Measurements from ENCODE around the gene KCNQ5. TPM values are rescaled to one million over a fixed set of nuclear protein-coding genes. Genes with fewer than 3 reads are reported as not detected.

KCNQ5 gene
- total RNA-seq, 4 donors from 2014 or later, result 0.14 to 1.2 (median 0.48) TPM; not detected in 1

- no peak for DNase-seq
- TF ChIP-seq POLR2A (IDR thresholded peaks at IDR 0.05) (no peak), EP300 (IDR thresholded peaks at IDR 0.05; ENCODE audit: low read depth) (no peak), POLR2AphosphoS5 (IDR thresholded peaks at IDR 0.05) (no peak)
- TF ChIP-seq, protein P1, sequence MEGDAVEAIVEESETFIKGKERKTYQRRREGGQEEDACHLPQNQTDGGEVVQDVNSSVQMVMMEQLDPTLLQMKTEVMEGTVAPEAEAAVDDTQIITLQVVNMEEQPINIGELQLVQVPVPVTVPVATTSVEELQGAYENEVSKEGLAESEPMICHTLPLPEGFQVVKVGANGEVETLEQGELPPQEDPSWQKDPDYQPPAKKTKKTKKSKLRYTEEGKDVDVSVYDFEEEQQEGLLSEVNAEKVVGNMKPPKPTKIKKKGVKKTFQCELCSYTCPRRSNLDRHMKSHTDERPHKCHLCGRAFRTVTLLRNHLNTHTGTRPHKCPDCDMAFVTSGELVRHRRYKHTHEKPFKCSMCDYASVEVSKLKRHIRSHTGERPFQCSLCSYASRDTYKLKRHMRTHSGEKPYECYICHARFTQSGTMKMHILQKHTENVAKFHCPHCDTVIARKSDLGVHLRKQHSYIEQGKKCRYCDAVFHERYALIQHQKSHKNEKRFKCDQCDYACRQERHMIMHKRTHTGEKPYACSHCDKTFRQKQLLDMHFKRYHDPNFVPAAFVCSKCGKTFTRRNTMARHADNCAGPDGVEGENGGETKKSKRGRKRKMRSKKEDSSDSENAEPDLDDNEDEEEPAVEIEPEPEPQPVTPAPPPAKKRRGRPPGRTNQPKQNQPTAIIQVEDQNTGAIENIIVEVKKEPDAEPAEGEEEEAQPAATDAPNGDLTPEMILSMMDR (IDR thresholded peaks at IDR 0.05), result no peak
- intact Hi-C loops (cut with DNase I; ENCODE audit: low total_unique reads), result no loop called here
- 67 to 79% methylated on average over 2 of the region's 2 CpGs for WGBS, 2 donors (ENCODE audit: low coverage in 1 of 2)
- Histone ChIP-seq H3K27ac (no peak overlapping the region), H3K36me3 (no peaks in the 10 kb centered on the region), H3K9me3 (no peaks in the 10 kb centered on the region), H3K4me1 (no peaks in the 10 kb centered on the region), H3K27me3 (no peaks in the 10 kb centered on the region), H3K4me3 (no peak overlapping the region)
- in situ Hi-C loops (cut with MboI; ENCODE audit: low pct_ligation_motif_present in 1 of 4, low pct_unique_long_range_greater_than_20kb in 1 of 4, low sequenced_read_pairs in 3 of 4), result no loop called here
Observed at GRCh38 chr6:72758901-72759300, 137.0 kb downstream of the KCNQ5 start.

DNA sequence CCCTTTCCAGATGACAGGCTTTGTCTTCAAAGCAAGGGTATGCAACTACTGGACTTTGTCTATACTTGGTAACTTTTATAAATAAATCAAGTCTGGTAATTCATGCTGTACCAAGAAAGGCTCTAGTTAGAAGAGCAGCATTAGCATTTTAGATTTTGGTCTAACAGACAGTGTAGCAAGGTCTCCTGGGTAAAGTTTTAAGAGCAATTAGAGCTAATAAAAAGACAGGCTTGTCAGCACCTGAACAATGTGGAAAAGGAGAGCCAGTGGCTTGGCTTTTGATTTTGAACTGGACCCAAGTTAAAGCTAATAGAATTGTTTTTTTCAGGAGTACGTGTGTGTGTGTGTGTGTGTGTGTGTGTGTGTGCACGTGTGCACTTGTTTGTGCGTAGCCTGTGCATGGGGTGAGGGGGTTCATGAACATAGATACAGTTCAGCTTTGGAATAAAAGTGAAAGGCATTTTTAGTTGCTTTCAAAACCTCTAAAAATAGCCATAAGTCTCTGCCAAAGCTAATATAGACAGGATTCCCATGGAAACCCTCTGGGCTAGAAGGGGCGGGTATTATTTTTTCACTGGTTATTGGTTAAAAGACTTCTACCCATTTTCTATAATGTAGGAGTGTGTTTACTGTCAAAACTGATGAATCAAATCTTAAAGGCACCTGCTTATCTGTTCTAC lies 138.4 kb downstream of the KCNQ5 start:
- no peaks in the 10 kb centered on the region for H3K9me3 ChIP-seq
- in situ Hi-C loops (cut with MboI; ENCODE audit: low pct_ligation_motif_present in 1 of 4, low pct_unique_long_range_greater_than_20kb in 1 of 4, low sequenced_read_pairs in 3 of 4) (no loop called here), intact Hi-C loops (cut with DNase I; ENCODE audit: low total_unique reads) (no loop called here)
- TF ChIP-seq, protein P1 (IDR thresholded peaks at IDR 0.05), result no peak
- no peak for TF ChIP-seq EP300 (IDR thresholded peaks at IDR 0.05; ENCODE audit: low read depth)
- TF ChIP-seq POLR2AphosphoS5 (IDR thresholded peaks at IDR 0.05), result no peak
- no peak for TF ChIP-seq POLR2A (IDR thresholded peaks at IDR 0.05)
- H3K4me3 ChIP-seq, result no peak overlapping the region
- DNase-seq, result no peak
- 58 to 61% methylated on average over 2 to 4 of the region's 4 CpGs for WGBS, 2 donors (ENCODE audit: low coverage in 1 of 2)
- H3K4me1 ChIP-seq, result no peaks in the 10 kb centered on the region
- H3K27ac ChIP-seq, result no peak overlapping the region
- no peaks in the 10 kb centered on the region for H3K36me3 ChIP-seq
- H3K27me3 ChIP-seq, result no peaks in the 10 kb centered on the region

DNA sequence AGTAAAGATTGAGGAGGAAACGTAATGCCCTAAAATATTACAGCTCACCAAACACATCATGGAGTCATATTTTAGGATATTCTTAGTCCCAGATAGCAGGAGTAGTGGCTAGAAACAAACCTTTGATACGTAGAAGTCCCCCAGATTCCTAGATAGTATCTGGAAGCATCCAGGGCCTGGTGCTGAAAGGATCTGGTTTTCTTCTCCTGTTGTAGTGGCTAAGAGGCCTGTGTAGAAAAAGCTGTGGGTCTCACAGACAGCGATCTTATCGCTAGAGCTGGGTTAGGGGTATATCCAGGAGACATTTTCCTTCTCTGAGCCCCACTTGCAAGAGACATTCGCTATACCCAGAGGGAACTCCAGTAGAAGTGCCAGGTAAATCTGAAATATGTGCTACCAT lies 139.9 kb downstream of the KCNQ5 start:
- in situ Hi-C loops (cut with MboI; ENCODE audit: low pct_ligation_motif_present in 1 of 4, low pct_unique_long_range_greater_than_20kb in 1 of 4, low sequenced_read_pairs in 3 of 4), result no loop called here
- 86 to 92% methylated on average over 3 to 5 of the region's 5 CpGs for WGBS, 2 donors (ENCODE audit: low coverage in 1 of 2)
- no peaks in the 10 kb centered on the region for H3K9me3 ChIP-seq
- no peak overlapping the region for H3K4me3 ChIP-seq
- DNase-seq, result no peak
- H3K4me1 ChIP-seq, result no peaks in the 10 kb centered on the region
- intact Hi-C loops (cut with DNase I; ENCODE audit: low total_unique reads), result no loop called here
- no peak overlapping the region for H3K27ac ChIP-seq
- no peaks in the 10 kb centered on the region for H3K36me3 ChIP-seq
- no peak for TF ChIP-seq POLR2A (IDR thresholded peaks at IDR 0.05)
- TF ChIP-seq, protein P1 (IDR thresholded peaks at IDR 0.05), result no peak
- TF ChIP-seq EP300 (IDR thresholded peaks at IDR 0.05; ENCODE audit: low read depth), result no peak
- no peak for TF ChIP-seq POLR2AphosphoS5 (IDR thresholded peaks at IDR 0.05)
- H3K27me3 ChIP-seq, result no peaks in the 10 kb centered on the region

DNA sequence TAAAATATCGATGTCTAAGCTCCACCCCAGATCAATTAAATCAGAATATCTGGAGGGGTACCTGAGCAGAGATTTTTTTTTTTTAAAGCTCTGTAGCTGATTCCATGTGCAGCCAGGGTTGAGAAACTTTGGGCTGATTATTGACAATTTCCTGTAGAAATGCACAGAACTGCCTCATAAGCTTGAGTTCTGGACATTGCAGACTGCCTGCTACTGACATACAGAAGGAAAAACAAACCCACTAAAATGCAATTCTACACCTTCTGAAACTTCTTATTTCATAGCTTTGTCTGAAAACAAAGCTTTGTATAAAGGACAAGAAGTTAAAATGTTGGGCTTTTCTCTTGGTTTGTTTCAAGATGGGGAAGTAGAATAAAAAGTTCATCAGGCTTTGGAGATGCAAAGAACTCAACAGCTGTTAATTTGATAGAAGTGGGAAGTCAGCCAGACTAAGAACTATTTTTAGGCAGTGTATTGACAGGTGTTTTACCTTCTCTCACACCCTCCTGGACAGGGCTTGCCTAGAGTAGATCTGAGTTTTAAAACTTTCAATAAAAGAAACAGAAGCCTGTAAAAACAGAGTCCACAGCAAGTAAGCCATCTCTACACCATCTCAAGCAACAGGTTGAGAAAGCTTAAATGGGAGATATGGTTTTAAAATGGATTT lies 147.7 kb downstream of the KCNQ5 start:
- 67 to 74% methylated on average over 1 of the region's 1 CpG for WGBS, 2 donors (ENCODE audit: low coverage in 1 of 2)
- intact Hi-C loops (cut with DNase I; ENCODE audit: low total_unique reads), result no loop called here
- Histone ChIP-seq H3K36me3 (no peaks in the 10 kb centered on the region), H3K27me3 (no peaks in the 10 kb centered on the region), H3K4me1 (no peaks in the 10 kb centered on the region), H3K27ac (no peak overlapping the region), H3K4me3 (no peak overlapping the region), H3K9me3 (no peaks in the 10 kb centered on the region)
- no peak for TF ChIP-seq POLR2AphosphoS5 (IDR thresholded peaks at IDR 0.05)
- TF ChIP-seq POLR2A (IDR thresholded peaks at IDR 0.05), result no peak
- TF ChIP-seq EP300 (IDR thresholded peaks at IDR 0.05; ENCODE audit: low read depth), result no peak
- TF ChIP-seq, protein P1 (IDR thresholded peaks at IDR 0.05), result no peak
- in situ Hi-C loops (cut with MboI; ENCODE audit: low pct_ligation_motif_present in 1 of 4, low pct_unique_long_range_greater_than_20kb in 1 of 4, low sequenced_read_pairs in 3 of 4), result no loop called here
- DNase-seq, result no peak

All from transverse colon (tissue), 4 donors.